OCI-LY1 (cell line): ENCODE results near the gene LMBRD1.

Experiments
- H2AFZ ChIP-seq: fragments of 200-600 bp; sonication (generic), shearing (Covaris generic); 2 replicates; pipeline ENCODE4 v1.6.0; 2014; ENCODE audit warnings: antibody characterized with exemption, mild to moderate bottlenecking, low read length
- H3F3A ChIP-seq: fragments of 200-600 bp; sonication (generic), shearing (Covaris generic); 2 replicates; pipeline ENCODE4 v1.6.0; 2014; ENCODE audit warnings: mild to moderate bottlenecking, antibody characterized with exemption, low read length, moderate library complexity; ENCODE audit not compliant: insufficient read depth
- H3K27ac ChIP-seq: fragments of 200-600 bp; sonication (generic); 2 replicates; pipeline ENCODE4 v1.5.1; 2014; ENCODE audit warnings: low read length, mixed run types, mild to moderate bottlenecking, low read depth; ENCODE audit not compliant: poor library complexity, severe bottlenecking
- H3K27me3 ChIP-seq: fragments of 200-600 bp; sonication (generic); 2 replicates; pipeline ENCODE4 v1.6.0; 2014; ENCODE audit warnings: antibody characterized with exemption, mild to moderate bottlenecking, low read length, moderate library complexity; ENCODE audit not compliant: insufficient read depth
- H3K36me3 ChIP-seq: fragments of 200-600 bp; sonication (generic); 2 replicates; pipeline ENCODE4 v1.6.1; 2014; ENCODE audit warnings: mild to moderate bottlenecking, antibody characterized with exemption, low read length, moderate library complexity, mixed read lengths; ENCODE audit not compliant: insufficient read depth
- H3K4me1 ChIP-seq: fragments of 200-600 bp; sonication (generic); 2 replicates; pipeline ENCODE4 v1.5.1; 2014; ENCODE audit warnings: mild to moderate bottlenecking, low read length, moderate library complexity; ENCODE audit not compliant: insufficient read depth, severe bottlenecking
- H3K4me2 ChIP-seq: fragments of 200-600 bp; sonication (generic), shearing (Covaris generic); 2 replicates; pipeline ENCODE4 v1.6.1; 2014; ENCODE audit warnings: low read length
- H3K4me3 ChIP-seq: fragments of 200-600 bp; sonication (generic); 2 replicates; pipeline ENCODE4 v1.5.1; 2014; ENCODE audit warnings: low read length, low read depth, mild to moderate bottlenecking, mixed read lengths; ENCODE audit not compliant: poor library complexity, severe bottlenecking
- H3K79me2 ChIP-seq: fragments of 200-600 bp; shearing (Covaris generic); 2 replicates; pipeline ENCODE4 v1.6.1; 2016; ENCODE audit warnings: mixed run types, low read length, mixed read lengths; ENCODE audit not compliant: insufficient read depth
- H3K9ac ChIP-seq: fragments of 200-600 bp; sonication (generic), shearing (Covaris generic); 2 replicates; pipeline ENCODE4 v1.6.1; 2014; ENCODE audit warnings: mild to moderate bottlenecking, low read length, mixed read lengths
- H3K9me2 ChIP-seq: fragments of 200-600 bp; sonication (generic), shearing (Covaris generic); 2 replicates; pipeline ENCODE4 v1.6.1; 2014; ENCODE audit warnings: low read depth, mild to moderate bottlenecking, low read length, mixed read lengths
- H3K9me3 ChIP-seq: fragments of 200-600 bp; shearing (Covaris generic); 2 replicates; pipeline ENCODE4 v1.6.1; 2014; ENCODE audit warnings: low read length, mixed read lengths
- H4K20me1 ChIP-seq: fragments of 200-600 bp; sonication (generic), shearing (Covaris generic); 2 replicates; pipeline ENCODE4 v1.6.0; 2016; ENCODE audit warnings: mild to moderate bottlenecking, low read length; ENCODE audit not compliant: insufficient read depth
- EZH2 ChIP-seq: fragments of 200-600 bp; sonication (generic), shearing (Covaris generic); IDR thresholded peaks from 2 replicates; pipeline ENCODE4 v1.8.0; 2017; ENCODE audit warnings: borderline replicate concordance, mixed run types, mild to moderate bottlenecking, antibody characterized with exemption, low read length, moderate library complexity, mixed read lengths
- TF ChIP-seq, protein P1 (sequence below): fragments of 200-600 bp; sonication (generic), shearing (Covaris generic); IDR thresholded peaks from 2 replicates; pipeline ENCODE4 v1.5.1; 2017; ENCODE audit warnings: mild to moderate bottlenecking, antibody characterized with exemption, low read length, moderate library complexity, mixed read lengths

The LMBRD1 gene

DNA sequence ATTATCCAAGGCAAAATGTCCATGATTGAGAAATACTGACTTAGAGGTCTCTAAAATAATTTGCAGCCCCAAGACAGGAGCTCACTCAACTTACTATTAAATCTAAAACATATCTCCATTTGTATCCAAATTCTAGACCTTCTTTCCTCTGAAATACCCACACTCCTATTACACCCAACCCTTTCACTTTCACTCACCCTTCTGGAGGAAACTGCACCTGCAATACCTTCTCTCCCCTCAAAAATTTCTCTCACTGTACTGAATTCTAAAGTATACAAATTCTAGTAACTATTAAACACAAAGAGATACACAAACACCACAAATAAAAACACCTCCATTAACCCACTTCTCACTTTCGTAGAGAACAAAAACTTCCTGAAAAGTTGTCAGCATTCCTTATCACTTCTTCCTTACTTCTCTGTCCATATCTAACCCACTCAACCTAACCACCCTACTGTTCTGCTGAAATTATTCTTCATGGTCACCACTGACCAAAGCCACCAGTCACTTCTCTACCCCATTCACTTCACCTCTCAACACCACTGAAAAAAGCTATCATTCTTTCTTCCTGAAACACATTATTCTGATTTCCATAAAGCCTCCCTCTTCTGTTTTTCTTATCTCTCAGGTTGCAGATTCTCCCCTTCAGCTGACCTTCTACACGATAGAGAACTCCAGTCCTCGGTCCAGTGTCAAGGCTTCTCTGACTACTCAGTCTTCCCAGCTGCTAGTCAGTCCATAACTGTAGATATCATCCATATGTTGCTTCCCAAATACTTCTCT is 12.0 kb downstream of the LMBRD1 start:
- H4K20me1 ChIP-seq = no peaks in the 10 kb centered on the region
- H3K4me2 ChIP-seq = no peak overlapping the region
- H3K9me3 ChIP-seq = no peaks in the 10 kb centered on the region
- H3K4me1 ChIP-seq = peaks cover 11% of the 10 kb centered on the region
- no peak overlapping the region for H2AFZ ChIP-seq
- H3K36me3 ChIP-seq = peaks cover 25% of the 10 kb centered on the region
- no peak overlapping the region for H3K9ac ChIP-seq
- no peaks in the 10 kb centered on the region for H3K27me3 ChIP-seq
- no peak overlapping the region for H3K4me3 ChIP-seq
- peaks cover 44% of the 10 kb centered on the region for H3K79me2 ChIP-seq
- H3F3A ChIP-seq = no peaks in the 10 kb centered on the region
- no peaks in the 10 kb centered on the region for H3K9me2 ChIP-seq
- TF ChIP-seq, protein P1, sequence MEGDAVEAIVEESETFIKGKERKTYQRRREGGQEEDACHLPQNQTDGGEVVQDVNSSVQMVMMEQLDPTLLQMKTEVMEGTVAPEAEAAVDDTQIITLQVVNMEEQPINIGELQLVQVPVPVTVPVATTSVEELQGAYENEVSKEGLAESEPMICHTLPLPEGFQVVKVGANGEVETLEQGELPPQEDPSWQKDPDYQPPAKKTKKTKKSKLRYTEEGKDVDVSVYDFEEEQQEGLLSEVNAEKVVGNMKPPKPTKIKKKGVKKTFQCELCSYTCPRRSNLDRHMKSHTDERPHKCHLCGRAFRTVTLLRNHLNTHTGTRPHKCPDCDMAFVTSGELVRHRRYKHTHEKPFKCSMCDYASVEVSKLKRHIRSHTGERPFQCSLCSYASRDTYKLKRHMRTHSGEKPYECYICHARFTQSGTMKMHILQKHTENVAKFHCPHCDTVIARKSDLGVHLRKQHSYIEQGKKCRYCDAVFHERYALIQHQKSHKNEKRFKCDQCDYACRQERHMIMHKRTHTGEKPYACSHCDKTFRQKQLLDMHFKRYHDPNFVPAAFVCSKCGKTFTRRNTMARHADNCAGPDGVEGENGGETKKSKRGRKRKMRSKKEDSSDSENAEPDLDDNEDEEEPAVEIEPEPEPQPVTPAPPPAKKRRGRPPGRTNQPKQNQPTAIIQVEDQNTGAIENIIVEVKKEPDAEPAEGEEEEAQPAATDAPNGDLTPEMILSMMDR = no peak
- no peak overlapping the region for H3K27ac ChIP-seq

DNA sequence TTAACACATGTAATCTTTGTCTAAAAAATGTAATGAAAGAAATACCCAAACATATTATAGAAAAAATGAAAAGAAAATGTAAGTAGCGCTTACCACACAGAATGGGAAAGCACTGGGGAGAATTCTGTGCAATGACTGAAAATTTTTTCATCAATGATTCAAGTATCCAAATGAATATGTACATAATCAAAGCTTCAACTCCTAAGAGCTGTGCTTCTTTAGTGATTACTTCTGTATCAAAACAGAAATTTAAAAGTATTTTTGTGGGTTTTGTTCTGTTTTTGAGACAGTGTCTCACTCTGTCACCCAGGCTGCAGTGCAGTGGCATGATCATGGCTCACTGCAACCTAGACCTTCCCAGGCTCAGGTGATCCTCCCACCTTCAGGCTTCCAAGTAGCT is 13.7 kb downstream of the LMBRD1 start:
- Histone ChIP-seq H3K4me3 (no peak overlapping the region), H3F3A (no peaks in the 10 kb centered on the region), H3K4me1 (peaks cover 8% of the 10 kb centered on the region), H3K9me3 (no peaks in the 10 kb centered on the region), H2AFZ (no peak overlapping the region), H3K79me2 (peaks cover 37% of the 10 kb centered on the region), H3K36me3 (peaks cover 29% of the 10 kb centered on the region; the same call in 1 of the 2 replicates), H3K27ac (no peak overlapping the region), H4K20me1 (no peaks in the 10 kb centered on the region), H3K4me2 (no peak overlapping the region), H3K9ac (no peak overlapping the region), H3K27me3 (no peaks in the 10 kb centered on the region), H3K9me2 (no peaks in the 10 kb centered on the region)
- TF ChIP-seq, protein P1 = no peak
- TF ChIP-seq EZH2 = no peak

GRCh38 chr6:69780585-69781178 is 16.1 kb downstream of the LMBRD1 start:
- Histone ChIP-seq H3K27ac (no peak overlapping the region), H2AFZ (no peak overlapping the region), H3F3A (no peaks in the 10 kb centered on the region), H3K9ac (no peak overlapping the region), H3K79me2 (peaks cover 32% of the 10 kb centered on the region), H3K27me3 (no peaks in the 10 kb centered on the region), H3K4me3 (no peak overlapping the region), H3K9me2 (no peaks in the 10 kb centered on the region), H3K36me3 (peaks cover 35% of the 10 kb centered on the region; the same call in 1 of the 2 replicates), H3K9me3 (no peaks in the 10 kb centered on the region), H3K4me2 (no peak overlapping the region), H3K4me1 (peaks cover 8% of the 10 kb centered on the region), H4K20me1 (no peaks in the 10 kb centered on the region)
- TF ChIP-seq, protein P1 = no peak
- no peak for TF ChIP-seq EZH2
